ENCODE measurements around the gene TREM2.

Gene TREM2

GRCh38 chr6:41136911-41137310 lies 26.0 kb downstream of the TREM2 start:
- Histone ChIP-seq H3K79me2 (ENCODE audit: control insufficient read depth, insufficient read depth, low read length, poor library complexity) (no peaks in the 10 kb centered on the region), H3K9ac (ENCODE audit: low read length) (no peak overlapping the region), H3K27me3 (ENCODE audit: insufficient read depth, low read length) (no peaks in the 10 kb centered on the region)

GRCh38 chr6:41135062-41135832 lies 27.7 kb downstream of the TREM2 start:
- Histone ChIP-seq H3K23ac (ENCODE audit: low read length) (no peak overlapping the region), H3K18ac (ENCODE audit: low read length) (no peak overlapping the region), H2BK12ac (ENCODE audit: low read length) (no peak overlapping the region), H3K4me1 (ENCODE audit: control insufficient read depth in 1 of 2, insufficient read depth in 2 of 2, low read length in 2 of 2) (peaks cover 0 to 4% of the 10 kb centered on the region in 2 experiments), H2BK5ac (ENCODE audit: low read depth, low read length, poor library complexity) (no peak overlapping the region), H3K36me3 (ENCODE audit: control insufficient read depth in 1 of 2, insufficient read depth in 2 of 2, low read length in 2 of 2) (peaks cover 2 to 5% of the 10 kb centered on the region in 2 experiments), H4K8ac (ENCODE audit: low read depth, low read length) (no peak overlapping the region), H2AK5ac (ENCODE audit: low read length) (no peak overlapping the region), H3K27me3 (ENCODE audit: insufficient read depth, low read length) (no peaks in the 10 kb centered on the region), H3K9ac (ENCODE audit: low read length) (no peak overlapping the region), H3K9me3 (ENCODE audit: insufficient read depth, low read depth, low read length) (peaks cover 2% of the 10 kb centered on the region), H4K12ac (ENCODE audit: low read depth, low read length) (no peak overlapping the region), H3K4ac (ENCODE audit: low read depth, low read length) (no peak overlapping the region), H3K79me2 (ENCODE audit: control insufficient read depth, insufficient read depth, low read length, poor library complexity) (no peaks in the 10 kb centered on the region), H4K91ac (ENCODE audit: low read depth, low read length) (no peak overlapping the region), H3K14ac (ENCODE audit: low read length) (no peak overlapping the region), H2BK120ac (ENCODE audit: insufficient read depth, low read length, poor library complexity) (no peak overlapping the region), H3K27ac (ENCODE audit: low read depth, low read length) (no peak overlapping the region), H3K79me1 (ENCODE audit: low read length) (no peaks in the 10 kb centered on the region), H2AFZ (ENCODE audit: insufficient read depth, low read length, poor library complexity) (no peak overlapping the region), H3K4me3 (ENCODE audit: low read depth, low read length) (no peak overlapping the region), H3K4me2 (ENCODE audit: low read length) (no peak overlapping the region)
- no CpG with 5 or more reads among the region's 3 CpGs for WGBS (ENCODE audit: extremely low coverage, insufficient coverage, insufficient read length)
- DNase-seq: no peak

More at GRCh38 chr6:41136911-41137310, 26.0 kb downstream of the TREM2 start:
- H4K12ac ChIP-seq (ENCODE audit: low read depth, low read length): no peak overlapping the region
- no peaks in the 10 kb centered on the region for H3K79me1 ChIP-seq (ENCODE audit: low read length)
- no peak for DNase-seq
- no peak overlapping the region for H2AFZ ChIP-seq (ENCODE audit: insufficient read depth, low read length, poor library complexity)
- H3K4me3 ChIP-seq (ENCODE audit: low read depth, low read length): no peak overlapping the region
- H3K18ac ChIP-seq (ENCODE audit: low read length): no peak overlapping the region
- no peak overlapping the region for H3K23ac ChIP-seq (ENCODE audit: low read length)
- H4K8ac ChIP-seq (ENCODE audit: low read depth, low read length): no peak overlapping the region
- H3K9me3 ChIP-seq (ENCODE audit: insufficient read depth, low read depth, low read length): peaks cover 2% of the 10 kb centered on the region
- H2BK12ac ChIP-seq (ENCODE audit: low read length): no peak overlapping the region
- H3K36me3 ChIP-seq (ENCODE audit: control insufficient read depth in 1 of 2, insufficient read depth in 2 of 2, low read length in 2 of 2): peaks cover 2 to 5% of the 10 kb centered on the region in 2 experiments
- H2BK5ac ChIP-seq (ENCODE audit: low read depth, low read length, poor library complexity): no peak overlapping the region
- H3K4me1 ChIP-seq (ENCODE audit: control insufficient read depth in 1 of 2, insufficient read depth in 2 of 2, low read length in 2 of 2): peaks cover 0 to 4% of the 10 kb centered on the region in 2 experiments
- no peak overlapping the region for H3K4ac ChIP-seq (ENCODE audit: low read depth, low read length)
- H2AK5ac ChIP-seq (ENCODE audit: low read length): no peak overlapping the region
- H3K14ac ChIP-seq (ENCODE audit: low read length): no peak overlapping the region
- H4K91ac ChIP-seq (ENCODE audit: low read depth, low read length): no peak overlapping the region
- H3K27ac ChIP-seq (ENCODE audit: low read depth, low read length): no peak overlapping the region
- no peak overlapping the region for H2BK120ac ChIP-seq (ENCODE audit: insufficient read depth, low read length, poor library complexity)
- H3K4me2 ChIP-seq (ENCODE audit: low read length): no peak overlapping the region

- WGBS (ENCODE audit: extremely low coverage, insufficient coverage, insufficient read length): no CpG with 5 or more reads among the region's 2 CpGs
- Histone ChIP-seq H2AFZ (ENCODE audit: insufficient read depth, low read length, poor library complexity) (no peak overlapping the region), H3K79me1 (ENCODE audit: low read length) (no peaks in the 10 kb centered on the region), H3K4me3 (ENCODE audit: low read depth, low read length) (no peak overlapping the region), H3K23ac (ENCODE audit: low read length) (no peak overlapping the region), H3K4me2 (ENCODE audit: low read length) (no peak overlapping the region), H3K18ac (ENCODE audit: low read length) (no peak overlapping the region), H3K79me2 (ENCODE audit: control insufficient read depth, insufficient read depth, low read length, poor library complexity) (no peaks in the 10 kb centered on the region), H3K27me3 (ENCODE audit: insufficient read depth, low read length) (no peaks in the 10 kb centered on the region), H4K91ac (ENCODE audit: low read depth, low read length) (no peak overlapping the region), H2AK5ac (ENCODE audit: low read length) (no peak overlapping the region), H3K4ac (ENCODE audit: low read depth, low read length) (no peak overlapping the region), H4K8ac (ENCODE audit: low read depth, low read length) (no peak overlapping the region), H3K27ac (ENCODE audit: low read depth, low read length) (no peak overlapping the region), H2BK5ac (ENCODE audit: low read depth, low read length, poor library complexity) (no peak overlapping the region), H3K36me3 (ENCODE audit: control insufficient read depth in 1 of 2, insufficient read depth in 2 of 2, low read length in 2 of 2) (peaks cover under 1 to 2% of the 10 kb centered on the region in 2 experiments), H3K4me1 (ENCODE audit: control insufficient read depth in 1 of 2, insufficient read depth in 2 of 2, low read length in 2 of 2) (peaks cover 0 to 4% of the 10 kb centered on the region in 2 experiments), H3K14ac (ENCODE audit: low read length) (no peak overlapping the region), H4K12ac (ENCODE audit: low read depth, low read length) (no peak overlapping the region), H2BK120ac (ENCODE audit: insufficient read depth, low read length, poor library complexity) (no peak overlapping the region), H2BK12ac (ENCODE audit: low read length) (no peak overlapping the region), H3K9ac (ENCODE audit: low read length) (no peak overlapping the region), H3K9me3 (ENCODE audit: insufficient read depth, low read depth, low read length) (no peaks in the 10 kb centered on the region)
- no peak for DNase-seq
Observed at GRCh38 chr6:41132254-41132653, 30.7 kb downstream of the TREM2 start.

- Histone ChIP-seq H4K8ac (ENCODE audit: low read depth, low read length) (no peak overlapping the region), H4K91ac (ENCODE audit: low read depth, low read length) (no peak overlapping the region), H3K36me3 (ENCODE audit: control insufficient read depth in 1 of 2, insufficient read depth in 2 of 2, low read length in 2 of 2) (no peaks in the 10 kb centered on the region), H2AK5ac (ENCODE audit: low read length) (no peak overlapping the region), H3K23ac (ENCODE audit: low read length) (no peak overlapping the region), H3K27ac (ENCODE audit: low read depth, low read length) (no peak overlapping the region), H3K9ac (ENCODE audit: low read length) (no peak overlapping the region), H3K18ac (ENCODE audit: low read length) (no peak overlapping the region), H3K9me3 (ENCODE audit: insufficient read depth, low read depth, low read length) (no peaks in the 10 kb centered on the region), H3K27me3 (ENCODE audit: insufficient read depth, low read length) (no peaks in the 10 kb centered on the region), H2BK12ac (ENCODE audit: low read length) (no peak overlapping the region), H3K4ac (ENCODE audit: low read depth, low read length) (no peak overlapping the region), H2BK120ac (ENCODE audit: insufficient read depth, low read length, poor library complexity) (no peak overlapping the region), H3K14ac (ENCODE audit: low read length) (no peak overlapping the region), H2BK5ac (ENCODE audit: low read depth, low read length, poor library complexity) (no peak overlapping the region), H3K4me2 (ENCODE audit: low read length) (no peak overlapping the region), H3K4me1 (ENCODE audit: control insufficient read depth in 1 of 2, insufficient read depth in 2 of 2, low read length in 2 of 2) (no peaks in the 10 kb centered on the region), H3K79me1 (ENCODE audit: low read length) (no peaks in the 10 kb centered on the region), H3K79me2 (ENCODE audit: control insufficient read depth, insufficient read depth, low read length, poor library complexity) (no peaks in the 10 kb centered on the region), H2AFZ (ENCODE audit: insufficient read depth, low read length, poor library complexity) (no peak overlapping the region), H3K4me3 (ENCODE audit: low read depth, low read length) (no peak overlapping the region), H4K12ac (ENCODE audit: low read depth, low read length) (no peak overlapping the region)
- DNase-seq: no peak
- WGBS (ENCODE audit: extremely low coverage, insufficient coverage, insufficient read length): no CpG with 5 or more reads among the region's 3 CpGs
Observed at GRCh38 chr6:41125282-41125681, 37.6 kb downstream of the TREM2 start.
